LNCaP clone FGC (cell line): Measurements from ENCODE around the gene BIRC3.
"Not testable (repeated sequence)": the region's sequence is repeated elsewhere in the genome, so short reads cannot be mapped to it uniquely, and the experiment has no call there.

Experiments
- DNase-seq: peaks from one replicate; pipeline ENCODE4 v3.0.0-alpha.2; 2011; ENCODE audit warnings: low read depth
- H3K4me3 ChIP-seq: 2 replicates; pipeline ENCODE4 v1.5.1; 2011; ENCODE audit warnings: mild to moderate bottlenecking, low read depth, low read length, control low read depth
- CTCF ChIP-seq: IDR thresholded peaks from 2 replicates; pipeline ENCODE4 v1.5.1; 2012; ENCODE audit warnings: mild to moderate bottlenecking; ENCODE audit not compliant: control insufficient read depth, insufficient read depth; ENCODE audit errors: extremely low read depth

BIRC3 gene

GRCh38 chr11:102295045-102295444 is 22.2 kb upstream of the BIRC3 start:
- no peak for DNase-seq
- TF ChIP-seq CTCF, result no peak
- no peak overlapping the region for H3K4me3 ChIP-seq

- DNase-seq, H3K4me3 ChIP-seq: not testable (repeated sequence)
Measured at GRCh38 chr11:102296757-102297156, 20.5 kb upstream of the BIRC3 start.

- H3K4me3 ChIP-seq, DNase-seq: not testable (repeated sequence)
Measured at GRCh38 chr11:102300837-102301236, 16.4 kb upstream of the BIRC3 start.

- no peak for DNase-seq
- no peak for TF ChIP-seq CTCF
- H3K4me3 ChIP-seq, result no peak overlapping the region
Measured at GRCh38 chr11:102302241-102302640, 15.0 kb upstream of the BIRC3 start.

- TF ChIP-seq CTCF, result no peak
- no peak for DNase-seq
- no peak overlapping the region for H3K4me3 ChIP-seq
Measured at GRCh38 chr11:102304686-102305085, 12.6 kb upstream of the BIRC3 start.

GRCh38 chr11:102305352-102306047 is 11.8 kb upstream of the BIRC3 start:
- no peak for DNase-seq
- no peak for TF ChIP-seq CTCF
- H3K4me3 ChIP-seq, result no peak overlapping the region

GRCh38 chr11:102306048-102306597 is 11.2 kb upstream of the BIRC3 start:
- no peak overlapping the region for H3K4me3 ChIP-seq
- no peak for TF ChIP-seq CTCF
- no peak for DNase-seq
